ENCODE measurements around the gene ADGRL2. TPM values are rescaled to one million over a fixed set of nuclear protein-coding genes. Genes with fewer than 3 reads are reported as not detected.

ADGRL2 gene
- total and polyA plus RNA-seq, 7 donors, result 5.0 to 13.2 (median 7.2) TPM

- ATAC-seq (no peak), DNase-seq (no peak)
- Histone ChIP-seq H3K27ac (no peak overlapping the region), H3K27me3 (ENCODE audit: insufficient read depth in 3 of 3, low read length in 2 of 3) (no peaks in the 10 kb centered on the region), H3K4me1 (no peaks in the 10 kb centered on the region), H3K36me3 (ENCODE audit: insufficient read depth in 1 of 2, low read depth in 1 of 2) (no peaks in the 10 kb centered on the region), H3K9me3 (no peaks in the 10 kb centered on the region), H3K4me3 (no peak overlapping the region)
- intact Hi-C loops (cut with DNase I), result no loop called here
- WGBS, 3 donors, result 81 to 86% (median 83%) methylated on average over 4 of the region's 4 CpGs
- TF ChIP-seq, protein P1, sequence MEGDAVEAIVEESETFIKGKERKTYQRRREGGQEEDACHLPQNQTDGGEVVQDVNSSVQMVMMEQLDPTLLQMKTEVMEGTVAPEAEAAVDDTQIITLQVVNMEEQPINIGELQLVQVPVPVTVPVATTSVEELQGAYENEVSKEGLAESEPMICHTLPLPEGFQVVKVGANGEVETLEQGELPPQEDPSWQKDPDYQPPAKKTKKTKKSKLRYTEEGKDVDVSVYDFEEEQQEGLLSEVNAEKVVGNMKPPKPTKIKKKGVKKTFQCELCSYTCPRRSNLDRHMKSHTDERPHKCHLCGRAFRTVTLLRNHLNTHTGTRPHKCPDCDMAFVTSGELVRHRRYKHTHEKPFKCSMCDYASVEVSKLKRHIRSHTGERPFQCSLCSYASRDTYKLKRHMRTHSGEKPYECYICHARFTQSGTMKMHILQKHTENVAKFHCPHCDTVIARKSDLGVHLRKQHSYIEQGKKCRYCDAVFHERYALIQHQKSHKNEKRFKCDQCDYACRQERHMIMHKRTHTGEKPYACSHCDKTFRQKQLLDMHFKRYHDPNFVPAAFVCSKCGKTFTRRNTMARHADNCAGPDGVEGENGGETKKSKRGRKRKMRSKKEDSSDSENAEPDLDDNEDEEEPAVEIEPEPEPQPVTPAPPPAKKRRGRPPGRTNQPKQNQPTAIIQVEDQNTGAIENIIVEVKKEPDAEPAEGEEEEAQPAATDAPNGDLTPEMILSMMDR (IDR thresholded peaks at IDR 0.05), result no peak
These were observed 18.9 kb downstream of the ADGRL2 start for GRCh38 chr1:81819613-81820012.

- Histone ChIP-seq H3K4me3 (no peak overlapping the region), H3K9me3 (no peaks in the 10 kb centered on the region), H3K4me1 (no peaks in the 10 kb centered on the region), H3K27me3 (ENCODE audit: insufficient read depth in 3 of 3, low read length in 2 of 3) (no peaks in the 10 kb centered on the region), H3K27ac (no peak overlapping the region), H3K36me3 (ENCODE audit: insufficient read depth in 1 of 2, low read depth in 1 of 2) (no peaks in the 10 kb centered on the region)
- no peak for DNase-seq
- intact Hi-C loops (cut with DNase I), result no loop called here
- ATAC-seq, result no peak
- TF ChIP-seq, protein P1 (IDR thresholded peaks at IDR 0.05), result no peak
- 73 to 78% (median 73%) methylated on average over 2 of the region's 2 CpGs for WGBS, 3 donors
These were observed 20.0 kb downstream of the ADGRL2 start for GRCh38 chr1:81820765-81821164.

DNA sequence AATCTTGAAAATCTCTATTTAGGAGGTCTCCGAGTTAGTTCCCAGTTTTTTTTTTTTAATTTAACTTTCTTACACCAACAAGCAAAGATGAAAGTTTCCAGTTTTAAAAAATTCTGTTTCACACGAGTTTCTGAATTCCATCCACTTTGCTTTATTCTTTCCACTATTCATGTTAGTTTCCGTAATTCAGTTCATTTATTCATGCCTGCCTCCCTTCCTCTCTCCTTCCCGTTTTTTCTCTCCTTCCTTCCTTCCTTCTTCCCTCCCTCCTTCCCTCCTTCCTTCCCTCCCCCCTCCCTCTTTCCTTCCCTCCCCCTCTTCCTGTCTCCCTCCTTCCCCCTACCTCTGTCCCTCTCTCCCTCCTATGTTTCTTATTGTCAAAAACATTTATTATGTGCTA lies 22.3 kb downstream of the ADGRL2 start:
- Histone ChIP-seq H3K27ac (no peak overlapping the region), H3K27me3 (ENCODE audit: insufficient read depth in 3 of 3, low read length in 2 of 3) (no peaks in the 10 kb centered on the region), H3K4me3 (no peak overlapping the region), H3K9me3 (no peaks in the 10 kb centered on the region), H3K36me3 (ENCODE audit: insufficient read depth in 1 of 2, low read depth in 1 of 2) (no peaks in the 10 kb centered on the region), H3K4me1 (no peaks in the 10 kb centered on the region)
- 78 to 82% (median 81%) methylated on average over 4 of the region's 4 CpGs for WGBS, 3 donors
- TF ChIP-seq, protein P1 (IDR thresholded peaks at IDR 0.05), result no peak
- no peak for ATAC-seq
- DNase-seq, result no peak
- intact Hi-C loops (cut with DNase I), result no loop called here

DNA sequence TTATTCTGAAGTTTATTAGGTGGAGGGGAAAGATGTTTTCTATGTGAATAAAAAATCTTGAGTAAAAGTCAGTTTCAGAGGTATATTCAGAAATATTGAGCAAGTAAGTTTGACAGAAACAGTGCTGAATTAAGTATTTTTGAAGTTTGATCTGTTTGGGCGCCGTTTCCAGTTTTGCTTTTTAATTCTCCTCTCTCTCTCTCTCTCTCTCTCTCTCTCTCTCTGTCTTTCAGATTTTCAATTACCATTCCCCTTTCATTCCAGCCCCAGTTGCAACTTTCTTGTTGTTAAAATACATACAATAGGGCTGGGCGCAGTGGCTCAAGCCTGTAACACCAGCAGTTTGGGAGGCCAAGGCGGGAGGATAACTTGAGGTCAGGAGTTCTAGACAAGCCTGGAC lies 24.0 kb downstream of the ADGRL2 start:
- ATAC-seq, result no peak
- Histone ChIP-seq H3K9me3 (no peaks in the 10 kb centered on the region), H3K27ac (no peak overlapping the region), H3K4me3 (no peak overlapping the region), H3K27me3 (ENCODE audit: insufficient read depth in 3 of 3, low read length in 2 of 3) (no peaks in the 10 kb centered on the region), H3K4me1 (no peaks in the 10 kb centered on the region), H3K36me3 (ENCODE audit: insufficient read depth in 1 of 2, low read depth in 1 of 2) (no peaks in the 10 kb centered on the region)
- no peak for DNase-seq
- 70 to 74% (median 73%) methylated on average over 4 of the region's 4 CpGs for WGBS, 3 donors
- intact Hi-C loops (cut with DNase I), result no loop called here
- TF ChIP-seq, protein P1 (IDR thresholded peaks at IDR 0.05), result no peak

GRCh38 chr1:81827942-81828341 lies 27.2 kb downstream of the ADGRL2 start:
- H3K27me3 ChIP-seq (ENCODE audit: insufficient read depth in 3 of 3, low read length in 2 of 3), result no peaks in the 10 kb centered on the region
- DNase-seq (no peak), ATAC-seq (no peak)
- H3K4me3 ChIP-seq, result no peak overlapping the region
- TF ChIP-seq, protein P1 (IDR thresholded peaks at IDR 0.05), result no peak
- intact Hi-C loops (cut with DNase I), result no loop called here
- H3K27ac ChIP-seq, result no peak overlapping the region
- 53 to 67% (median 65%) methylated on average over 1 of the region's 1 CpG for WGBS, 3 donors
- H3K9me3 ChIP-seq, result no peaks in the 10 kb centered on the region
- H3K4me1 ChIP-seq, result no peaks in the 10 kb centered on the region
- H3K36me3 ChIP-seq (ENCODE audit: insufficient read depth in 1 of 2, low read depth in 1 of 2), result no peaks in the 10 kb centered on the region
